Measurements from ENCODE around the gene SLC29A3.
"Not testable (repeated sequence)": the region's sequence is repeated elsewhere in the genome, so short reads cannot be mapped to it uniquely, and the experiment has no call there.

SLC29A3 gene

GRCh38 chr10:71319042-71319799 is at the start of gene SLC29A3:
SLC29A3 (plus strand) TSS chr10:71319259; CDS start chr10:71319310, 51 bp downstream.
- peak; percentile 86 for DNase-seq

GRCh38 chr10:71269301-71270288 is 49.5 kb upstream of the SLC29A3 start:
- no peak for DNase-seq

DNA sequence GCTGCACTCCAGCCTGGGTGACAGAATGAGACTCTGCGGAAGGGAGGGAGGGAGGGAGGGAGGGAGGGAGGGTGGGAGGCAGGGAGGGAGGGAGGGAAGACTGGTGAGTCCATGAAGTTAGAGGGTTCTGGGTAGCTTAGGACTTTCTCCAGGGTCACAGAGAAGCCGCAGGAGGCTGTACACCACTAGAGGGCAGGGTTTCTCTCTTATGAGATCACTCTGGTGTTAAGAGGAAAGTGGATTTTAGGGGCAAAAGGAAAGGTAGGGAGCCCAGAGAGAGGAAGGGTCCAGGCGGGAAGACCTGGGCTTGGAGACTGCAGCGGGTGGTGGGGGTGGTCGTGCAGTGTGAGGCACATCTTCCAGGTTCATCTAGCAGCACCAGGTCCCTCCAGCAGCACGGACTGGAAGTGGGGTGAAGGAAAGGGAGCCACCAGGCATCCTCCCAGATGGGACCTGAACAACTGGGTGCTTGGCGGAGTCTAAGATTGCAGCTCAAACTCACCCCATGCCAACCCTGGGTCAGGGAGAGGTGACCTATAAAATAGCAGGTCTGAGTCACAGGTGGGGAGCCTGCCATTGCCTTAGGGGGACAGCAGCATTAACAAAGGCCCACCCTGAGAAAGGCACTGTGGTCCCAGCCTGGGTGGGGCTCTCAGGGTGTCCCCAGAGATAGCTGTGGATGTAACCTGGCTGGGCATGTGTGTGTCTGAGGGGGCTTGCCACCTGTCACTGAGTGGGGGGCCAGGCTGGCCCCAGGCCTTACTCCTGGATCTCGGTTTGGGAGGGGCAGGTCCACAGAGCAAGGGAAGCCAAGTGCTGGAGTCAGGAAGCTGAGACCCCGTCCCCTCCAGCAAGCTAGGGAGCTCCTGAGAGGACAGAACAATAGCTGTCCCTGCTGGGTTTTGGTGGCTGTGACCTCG is 48.5 kb upstream of the SLC29A3 start:
- DNase-seq, result peak; percentile 68

DNA sequence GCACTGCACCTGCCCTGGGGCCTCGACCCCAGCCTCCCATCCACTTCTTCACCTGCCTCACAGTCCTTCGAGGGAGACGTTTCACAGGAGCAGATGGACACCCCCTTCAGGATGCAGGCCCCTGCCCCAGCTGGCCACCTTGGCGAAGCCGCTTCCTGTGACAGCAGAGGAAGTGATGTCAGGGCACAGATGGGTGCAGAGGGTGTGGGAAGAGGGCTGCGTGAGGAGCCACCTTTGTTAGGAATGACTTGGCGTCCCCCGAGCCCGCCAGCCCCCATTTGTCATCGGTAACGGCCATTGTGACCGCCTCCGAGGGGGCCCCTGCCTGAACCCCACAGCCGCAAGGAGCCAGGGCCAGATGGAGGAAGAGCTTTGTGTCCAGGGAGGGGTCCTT is 47.4 kb upstream of the SLC29A3 start:
- no peak for DNase-seq

DNA sequence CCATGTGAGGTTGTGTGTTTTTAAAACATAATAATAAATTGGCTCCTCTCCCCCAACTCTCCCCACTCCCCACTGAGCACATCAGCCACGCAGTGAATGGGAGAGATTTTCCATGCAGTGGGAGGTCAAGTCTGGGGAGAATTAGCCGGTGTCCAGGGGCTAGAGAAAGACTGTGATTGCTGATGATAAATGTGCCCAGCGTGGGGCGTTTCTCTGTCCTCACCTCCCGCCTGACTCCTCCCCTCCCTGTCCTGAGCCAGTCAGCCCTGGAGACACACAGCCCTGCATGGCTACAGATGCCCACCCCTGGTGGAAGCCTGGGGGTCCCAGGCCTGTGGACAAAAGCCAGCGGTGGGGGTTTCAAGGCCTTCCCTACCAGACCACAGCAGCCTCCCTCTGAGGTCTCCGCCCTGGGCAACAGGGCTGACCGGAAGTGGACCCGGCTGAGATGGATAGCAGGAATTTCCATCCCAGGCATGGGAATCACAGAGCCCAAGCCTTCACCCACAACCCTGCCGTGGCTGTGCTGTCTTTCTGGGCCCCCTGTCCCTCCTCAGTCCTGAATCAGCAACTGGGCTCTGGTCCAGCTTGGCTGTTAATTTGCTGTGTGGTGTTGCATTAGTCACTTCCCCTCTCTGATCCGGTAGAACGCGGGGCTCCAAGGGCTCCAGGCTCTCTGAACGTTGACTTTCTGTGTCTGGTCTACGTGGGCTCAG is 46.8 kb upstream of the SLC29A3 start:
- DNase-seq, result no peak

DNA sequence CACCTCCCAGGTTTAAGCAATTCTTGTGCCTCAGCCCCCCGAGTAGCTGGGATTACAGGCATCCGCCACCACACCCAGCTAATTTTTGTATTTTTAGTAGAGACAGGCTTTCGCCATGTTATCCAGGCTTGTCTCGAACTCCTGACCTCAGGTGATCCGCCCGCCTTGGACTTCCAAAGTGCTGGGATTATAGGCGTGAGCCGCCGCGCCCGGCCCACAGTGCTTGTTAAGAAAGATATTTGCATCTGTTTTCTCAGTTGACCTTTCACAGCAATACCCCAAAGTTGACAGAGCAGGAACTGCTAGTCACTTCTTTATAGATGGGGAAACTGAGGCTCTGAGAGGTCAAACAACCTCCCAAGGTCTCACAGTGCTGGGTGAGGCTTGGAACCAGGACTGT is 46.1 kb upstream of the SLC29A3 start:
- not testable (repeated sequence) for DNase-seq

DNA sequence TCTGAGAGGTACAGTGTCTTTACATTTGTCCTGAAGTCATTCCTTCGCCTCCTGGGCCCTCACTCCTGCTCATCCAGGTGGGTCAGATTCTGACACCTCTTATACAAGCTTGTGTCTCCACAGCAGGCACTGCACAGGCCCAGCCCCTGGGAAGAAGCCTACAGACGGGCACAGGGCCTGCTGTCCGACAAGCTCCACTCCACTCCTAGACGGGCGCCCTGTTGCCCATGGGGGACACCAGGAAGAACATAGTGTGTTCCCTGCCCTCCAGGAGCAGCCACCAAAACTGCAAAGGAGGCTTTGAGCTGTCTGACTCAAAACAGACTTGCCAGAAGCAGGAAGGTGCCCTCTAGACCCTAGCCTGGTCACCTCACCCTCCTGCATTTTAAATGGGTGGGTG is 45.6 kb upstream of the SLC29A3 start:
- no peak for DNase-seq

DNA sequence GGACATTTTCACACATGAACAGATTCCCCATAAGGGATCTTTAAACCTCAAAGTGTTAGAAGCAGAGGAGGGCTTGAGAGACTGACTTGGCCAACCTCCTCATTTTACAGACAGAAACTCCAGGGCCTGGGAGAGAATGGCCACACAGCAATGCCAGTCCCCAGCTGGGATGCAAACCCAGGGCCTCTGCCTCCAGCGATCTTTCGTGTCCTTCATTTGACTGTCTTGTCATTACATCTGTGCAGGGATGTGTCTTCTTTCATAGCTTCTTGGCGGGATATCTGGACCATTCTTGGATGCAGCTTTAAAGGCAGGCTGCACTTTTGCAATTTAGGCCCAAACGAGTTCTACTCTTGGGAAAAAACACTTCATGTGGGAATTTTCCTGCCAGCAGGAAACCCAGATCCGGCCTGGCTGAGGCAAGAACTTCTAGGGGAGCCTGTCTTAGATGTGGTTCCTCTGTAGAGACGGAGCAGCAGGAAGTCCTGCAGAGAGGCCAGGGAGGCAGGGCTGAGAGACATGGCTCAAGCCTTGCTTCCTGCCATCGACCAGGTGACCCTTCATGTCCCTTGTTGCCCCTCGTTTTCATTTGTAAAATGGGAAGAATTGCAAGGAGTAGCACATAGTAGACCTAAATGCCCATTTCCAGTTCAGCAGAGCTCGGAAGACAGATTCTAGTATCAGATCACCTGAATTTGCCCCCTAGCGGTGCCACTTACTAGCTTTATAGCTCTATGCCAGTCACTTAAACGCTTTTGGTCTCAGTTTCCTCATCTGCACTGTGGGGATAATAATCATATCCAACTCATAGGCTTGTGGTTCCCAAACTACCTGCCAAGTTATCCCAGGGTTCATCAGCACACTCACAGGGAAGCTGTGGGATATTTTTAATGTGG is 43.9 kb upstream of the SLC29A3 start:
- peak; percentile 41 for DNase-seq

DNA sequence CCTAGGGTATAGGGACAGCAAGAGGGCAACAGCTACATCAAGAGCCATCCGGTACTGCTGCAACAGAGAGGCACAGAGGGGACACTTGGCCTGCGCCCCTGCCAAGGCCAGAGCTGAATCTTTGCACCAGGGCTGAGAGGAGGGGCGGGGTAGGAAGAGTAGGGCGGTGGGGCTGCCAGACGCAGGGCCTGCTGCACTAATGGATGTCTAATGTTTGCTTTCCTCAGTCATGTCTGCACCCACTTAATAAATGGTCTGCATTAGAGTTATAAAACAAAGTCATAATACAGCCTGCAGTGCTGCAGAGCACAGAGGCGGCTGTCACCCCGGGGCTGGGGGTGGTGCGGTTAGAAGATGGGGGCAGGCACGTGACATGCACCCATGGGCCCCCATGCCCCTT is 42.2 kb upstream of the SLC29A3 start:
- DNase-seq, result no peak

DNA sequence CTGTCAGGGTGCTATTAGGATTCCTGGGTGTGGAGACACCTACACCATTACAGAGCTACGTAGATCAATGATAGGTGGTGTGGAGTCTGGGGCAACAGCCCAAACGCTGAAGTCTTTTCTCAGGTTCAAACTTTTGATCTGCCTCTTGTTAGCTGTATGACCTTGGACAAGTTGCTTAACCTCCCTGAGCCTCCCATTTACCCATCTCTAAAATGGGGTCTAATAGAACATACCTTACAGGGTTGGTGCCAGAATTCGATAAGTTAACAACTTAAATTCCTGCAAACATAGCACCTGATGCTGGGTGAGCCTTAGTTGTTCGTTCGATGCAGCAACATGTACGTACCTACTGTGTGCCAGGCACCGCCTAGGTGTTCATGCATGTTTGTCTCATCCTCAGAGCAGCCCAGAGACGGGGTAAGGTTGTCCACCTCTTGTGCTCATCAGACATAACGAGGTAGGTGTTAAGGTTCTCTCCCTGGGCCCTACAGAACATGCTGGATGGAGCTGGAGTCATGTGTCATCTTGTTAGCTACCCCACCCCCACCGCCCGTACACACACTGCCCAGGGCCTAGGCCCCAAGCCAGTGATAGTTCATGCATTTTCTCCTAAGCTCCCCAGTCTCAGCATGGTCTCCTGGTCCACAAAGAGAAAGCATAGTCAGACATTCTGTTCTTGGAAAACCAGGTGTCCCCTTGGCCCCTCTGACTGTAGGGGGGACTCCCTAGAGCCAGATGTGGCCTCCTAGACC is 41.0 kb upstream of the SLC29A3 start:
- no peak for DNase-seq

GRCh38 chr10:71278691-71279588 is 40.1 kb upstream of the SLC29A3 start:
- no peak for DNase-seq

DNA sequence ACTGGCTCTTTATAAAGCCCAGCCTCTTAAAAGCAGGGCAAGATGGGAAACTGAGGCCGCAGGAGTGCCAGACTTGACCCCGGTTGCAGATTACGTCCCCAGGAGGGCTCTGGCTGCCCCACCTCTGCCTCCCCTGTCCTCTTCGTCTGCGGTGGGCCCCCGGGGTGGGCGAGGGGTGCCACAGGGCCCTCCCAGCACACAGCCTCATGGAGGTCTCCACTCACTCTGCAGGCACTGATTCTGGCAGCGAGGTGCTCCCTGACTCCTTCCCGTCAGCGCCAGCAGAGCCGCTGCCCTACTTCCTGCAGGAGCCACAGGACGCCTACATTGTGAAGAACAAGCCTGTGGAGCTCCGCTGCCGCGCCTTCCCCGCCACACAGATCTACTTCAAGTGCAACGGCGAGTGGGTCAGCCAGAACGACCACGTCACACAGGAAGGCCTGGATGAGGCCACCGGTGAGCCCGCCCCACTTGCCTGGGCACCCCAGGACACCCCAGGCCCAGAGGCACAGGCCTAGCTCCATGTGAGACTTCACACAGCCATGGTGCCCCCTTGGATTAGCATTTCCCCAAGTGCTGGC is 39.4 kb upstream of the SLC29A3 start:
- no peak for DNase-seq

DNA sequence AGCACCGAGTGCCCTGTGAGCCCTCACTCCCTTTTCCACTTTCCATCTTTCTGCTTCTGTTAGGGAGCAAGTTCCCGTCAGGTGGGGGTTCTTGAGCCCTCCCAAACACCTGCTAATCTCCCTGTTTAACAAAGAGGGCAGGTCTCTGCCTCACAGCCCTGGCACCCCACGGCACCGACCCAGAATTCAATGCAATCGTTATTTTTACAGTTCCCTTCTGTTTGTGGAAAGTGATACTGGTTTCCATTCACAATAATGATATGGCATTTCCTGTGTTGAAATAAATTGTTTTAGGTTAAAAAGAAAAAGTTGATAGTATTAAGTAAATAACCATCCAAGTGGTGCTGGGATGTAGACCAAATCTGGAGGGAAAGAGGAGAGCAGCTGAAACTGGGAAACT is 38.8 kb upstream of the SLC29A3 start:
- DNase-seq, result no peak

- no peak for DNase-seq
Observed at GRCh38 chr10:71280825-71281224, 38.2 kb upstream of the SLC29A3 start.

DNA sequence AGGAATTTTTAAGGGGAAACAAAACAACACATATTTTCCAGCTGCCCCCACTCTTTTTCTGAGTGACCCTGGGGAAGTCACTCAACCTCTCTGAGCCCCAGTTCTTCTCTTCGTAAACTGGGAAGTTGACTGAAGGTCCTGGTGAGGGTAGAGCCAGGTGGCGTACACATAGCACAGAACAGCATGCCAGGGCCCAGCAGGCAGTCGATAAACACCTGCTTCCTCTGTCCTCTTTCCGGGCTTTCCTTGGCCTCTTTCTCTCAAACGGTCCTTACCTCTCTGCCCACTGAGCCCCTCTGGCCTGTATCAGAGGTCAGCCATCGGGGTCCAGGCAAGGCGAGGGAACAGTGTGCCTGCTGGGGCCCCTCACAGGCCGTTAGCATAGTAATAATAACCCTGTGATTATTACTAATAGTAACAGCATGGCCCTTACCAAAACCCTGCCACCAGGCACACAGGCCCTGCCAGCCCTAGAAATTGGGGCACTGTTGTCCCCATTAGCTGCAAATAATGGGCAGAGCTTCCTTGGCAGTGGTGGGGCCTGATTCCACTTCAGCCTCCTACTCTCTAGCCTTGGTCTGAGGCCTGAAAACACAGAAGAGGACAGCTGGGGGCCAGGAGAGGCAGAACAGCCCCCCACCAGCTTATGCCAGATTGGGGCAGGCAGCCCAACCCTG is 37.3 kb upstream of the SLC29A3 start:
- no peak for DNase-seq

DNA sequence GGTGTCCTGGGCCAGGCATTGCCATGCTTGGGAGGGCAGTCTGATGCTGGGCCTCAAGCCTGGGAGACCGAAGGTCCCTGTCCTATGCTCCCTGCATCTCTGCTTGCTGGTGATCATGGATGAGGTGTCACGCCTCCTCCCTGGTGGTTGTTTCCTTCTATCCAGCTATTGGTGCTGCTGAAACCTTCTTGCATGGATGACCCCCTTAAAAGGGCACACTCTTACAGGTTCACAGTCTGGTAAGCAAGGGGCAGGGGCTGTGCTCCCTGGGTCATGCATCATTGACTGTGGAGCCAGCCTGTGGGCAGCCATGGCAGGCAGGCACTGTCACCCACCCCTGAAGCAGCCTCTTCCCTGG is 36.8 kb upstream of the SLC29A3 start:
- no peak for DNase-seq

- no peak for DNase-seq
Observed at GRCh38 chr10:71283410-71283809, 35.6 kb upstream of the SLC29A3 start.

- no peak for DNase-seq
Observed at GRCh38 chr10:71283876-71284275, 35.2 kb upstream of the SLC29A3 start.

All from RPMI8226 (cell line).